NCI-H524 treated with DMSO at 0.1 percent for 48 hours (cell line): Measurements from ENCODE around the gene ATP1A4.
"Not testable (repeated sequence)": the region's sequence is repeated elsewhere in the genome, so short reads cannot be mapped to it uniquely, and the experiment has no call there.

Source experiments
- DNase-seq: peaks from one replicate; lab custom pipeline; 2025; lab: John Stamatoyannopoulos, UW

ATP1A4 gene

DNA sequence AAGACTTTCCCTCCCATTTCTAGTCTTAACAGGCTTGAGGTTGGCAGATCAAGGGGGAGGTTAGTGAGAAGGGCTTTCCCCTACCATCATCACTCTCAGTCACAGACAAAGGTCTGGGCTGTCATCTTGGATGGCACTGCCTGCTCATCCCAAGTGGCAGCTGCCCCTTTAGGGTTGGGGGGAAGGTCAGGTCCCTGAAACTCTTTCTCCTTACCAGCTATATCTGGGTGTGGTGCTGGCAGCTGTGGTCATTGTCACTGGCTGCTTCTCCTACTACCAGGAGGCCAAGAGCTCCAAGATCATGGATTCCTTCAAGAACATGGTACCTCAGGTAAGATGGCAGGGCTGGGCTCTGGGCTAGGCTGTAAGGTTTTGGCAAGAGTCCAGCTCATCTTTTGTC lies 27.7 kb upstream of the ATP1A4 start:
- DNase-seq = no peak

DNA sequence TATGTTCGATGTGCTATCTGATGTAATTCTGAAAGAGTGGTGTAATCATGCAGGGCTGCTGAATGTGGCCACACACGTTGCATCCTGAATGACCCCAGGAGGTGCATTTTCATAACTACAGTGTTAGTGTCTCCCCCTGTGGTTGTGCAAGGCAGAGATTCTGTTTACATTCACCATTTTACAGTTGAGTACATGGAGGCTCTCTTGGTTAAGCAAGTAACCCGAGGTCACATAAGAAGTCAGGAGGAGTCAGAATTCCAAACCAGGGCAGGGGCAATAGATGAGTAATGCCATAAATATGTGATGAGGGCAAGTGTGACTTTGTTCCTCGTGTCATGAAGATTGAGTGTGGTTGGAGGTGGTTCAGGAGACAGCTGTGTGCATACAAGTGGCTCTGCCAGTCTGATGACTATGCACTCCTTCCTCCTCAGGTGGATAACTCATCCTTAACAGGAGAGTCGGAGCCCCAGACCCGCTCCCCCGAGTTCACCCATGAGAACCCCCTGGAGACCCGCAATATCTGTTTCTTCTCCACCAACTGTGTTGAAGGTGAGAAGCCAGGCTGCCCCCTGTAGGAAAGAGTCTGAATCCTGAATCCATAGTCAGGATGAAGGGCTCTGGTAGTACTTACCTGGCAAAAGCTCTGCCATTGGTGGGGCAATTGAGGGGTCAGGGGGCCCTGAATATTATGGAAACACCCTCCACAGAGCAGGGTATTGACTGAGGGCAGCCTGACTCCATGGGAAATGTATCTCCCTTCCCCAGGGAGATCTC lies 26.5 kb upstream of the ATP1A4 start:
- no peak for DNase-seq

DNA sequence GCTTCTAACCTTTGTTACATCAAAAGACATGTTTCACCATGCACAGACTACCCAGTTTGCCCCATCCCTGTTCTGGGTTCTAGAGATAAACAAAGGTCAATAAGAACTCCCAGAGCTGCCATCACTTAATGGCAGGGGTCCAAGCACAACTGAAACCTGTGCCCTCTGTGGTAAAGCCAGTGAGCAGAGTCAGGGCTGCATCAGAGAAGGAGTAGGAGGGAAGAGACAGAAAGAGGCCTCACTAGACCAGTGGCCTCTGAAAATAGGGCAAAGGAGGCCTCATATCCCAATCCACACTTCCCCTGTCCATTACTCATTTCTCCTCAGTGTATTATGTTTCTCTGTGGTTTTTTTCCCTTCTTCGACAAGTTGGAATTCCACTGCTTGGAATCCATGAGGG lies 25.7 kb upstream of the ATP1A4 start:
- DNase-seq = no peak

DNA sequence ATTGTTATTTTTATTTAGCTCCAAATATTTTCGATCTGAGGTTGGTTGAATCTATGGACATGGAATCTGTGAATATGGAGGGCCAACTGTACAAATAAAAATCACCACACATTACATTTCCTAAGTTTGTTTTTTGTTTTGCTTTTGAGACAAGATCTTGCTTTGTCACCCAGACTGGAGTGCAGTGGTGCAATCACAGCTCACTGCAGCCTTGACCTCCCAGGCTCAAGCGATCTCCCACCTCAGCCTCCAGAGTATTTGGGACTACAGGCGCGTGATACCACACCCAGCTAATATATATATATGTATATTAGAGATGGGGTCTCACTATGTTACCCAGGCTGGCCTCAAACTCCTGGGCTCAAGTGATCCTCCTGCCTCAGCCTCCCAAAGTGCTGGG lies 25.1 kb upstream of the ATP1A4 start:
- not testable (repeated sequence) for DNase-seq

DNA sequence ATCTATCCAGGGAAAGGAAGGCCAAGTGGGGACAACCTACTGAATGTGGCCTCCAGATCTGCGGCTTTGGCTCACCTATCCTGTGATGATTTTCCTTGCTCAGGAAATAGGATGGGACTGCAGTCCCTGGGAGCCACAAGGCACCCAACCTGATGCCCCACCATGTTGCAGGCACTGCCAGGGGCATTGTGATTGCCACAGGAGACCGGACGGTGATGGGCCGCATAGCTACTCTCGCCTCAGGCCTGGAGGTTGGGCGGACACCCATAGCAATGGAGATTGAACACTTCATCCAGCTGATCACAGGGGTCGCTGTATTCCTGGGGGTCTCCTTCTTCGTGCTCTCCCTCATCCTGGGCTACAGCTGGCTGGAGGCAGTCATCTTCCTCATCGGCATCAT lies 24.0 kb upstream of the ATP1A4 start:
- DNase-seq = no peak

DNA sequence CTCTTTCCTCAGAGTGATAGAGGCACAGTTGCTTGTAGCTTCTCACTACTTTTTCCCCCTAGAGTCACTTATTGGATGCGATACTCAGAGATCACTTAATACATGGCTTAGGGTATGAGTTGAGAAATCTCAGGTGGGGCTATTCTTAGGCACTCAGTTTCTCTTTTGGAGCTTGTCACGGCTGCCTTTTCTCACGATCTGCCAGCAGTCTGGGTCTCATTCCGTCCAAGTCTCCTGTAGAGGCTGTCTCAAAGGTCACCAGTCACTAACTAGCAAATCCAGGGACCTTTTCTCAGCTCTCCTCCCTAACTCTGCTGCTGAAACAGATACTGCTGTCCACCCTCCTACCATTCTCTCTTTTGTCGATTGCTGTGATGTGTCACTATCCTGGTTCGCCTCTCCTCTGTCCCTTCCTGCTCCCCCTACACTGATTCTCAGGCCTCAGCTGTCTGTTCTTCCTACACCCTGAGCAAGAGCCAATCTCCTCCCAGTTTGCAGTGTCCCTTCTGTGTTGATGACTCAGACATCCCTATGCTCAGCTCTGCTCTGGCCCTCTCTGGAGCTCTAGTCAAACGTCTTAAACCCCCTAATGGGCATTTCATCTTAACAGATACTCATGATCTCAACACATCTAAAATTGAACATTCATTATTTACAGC lies 23.4 kb upstream of the ATP1A4 start:
- DNase-seq = no peak

DNA sequence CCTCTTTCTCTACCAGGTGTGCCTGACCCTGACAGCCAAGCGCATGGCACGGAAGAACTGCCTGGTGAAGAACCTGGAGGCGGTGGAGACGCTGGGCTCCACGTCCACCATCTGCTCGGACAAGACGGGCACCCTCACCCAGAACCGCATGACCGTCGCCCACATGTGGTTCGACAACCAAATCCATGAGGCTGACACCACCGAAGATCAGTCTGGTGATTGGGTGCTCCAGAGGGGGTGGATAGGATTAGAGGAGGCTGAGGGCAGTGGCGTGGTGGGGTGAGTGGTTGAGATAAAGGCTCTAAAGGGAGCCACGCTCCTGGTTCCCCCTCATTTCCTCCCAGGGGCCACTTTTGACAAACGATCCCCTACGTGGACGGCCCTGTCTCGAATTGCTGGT lies 22.8 kb upstream of the ATP1A4 start:
- DNase-seq = no peak

DNA sequence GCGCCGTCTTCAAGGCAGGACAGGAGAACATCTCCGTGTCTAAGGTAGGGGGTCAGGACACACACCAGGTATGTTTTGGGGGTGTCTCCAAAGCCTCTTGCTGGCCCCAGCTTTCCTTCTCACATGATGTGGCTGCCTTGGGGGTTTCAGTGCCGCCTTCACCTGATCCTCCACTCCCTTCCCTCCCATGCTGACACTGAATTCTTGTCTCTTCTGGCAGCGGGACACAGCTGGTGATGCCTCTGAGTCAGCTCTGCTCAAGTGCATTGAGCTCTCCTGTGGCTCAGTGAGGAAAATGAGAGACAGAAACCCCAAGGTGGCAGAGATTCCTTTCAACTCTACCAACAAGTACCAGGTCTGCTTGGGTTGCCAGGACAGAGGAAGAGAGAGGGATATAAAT lies 22.4 kb upstream of the ATP1A4 start:
- DNase-seq = no peak

DNA sequence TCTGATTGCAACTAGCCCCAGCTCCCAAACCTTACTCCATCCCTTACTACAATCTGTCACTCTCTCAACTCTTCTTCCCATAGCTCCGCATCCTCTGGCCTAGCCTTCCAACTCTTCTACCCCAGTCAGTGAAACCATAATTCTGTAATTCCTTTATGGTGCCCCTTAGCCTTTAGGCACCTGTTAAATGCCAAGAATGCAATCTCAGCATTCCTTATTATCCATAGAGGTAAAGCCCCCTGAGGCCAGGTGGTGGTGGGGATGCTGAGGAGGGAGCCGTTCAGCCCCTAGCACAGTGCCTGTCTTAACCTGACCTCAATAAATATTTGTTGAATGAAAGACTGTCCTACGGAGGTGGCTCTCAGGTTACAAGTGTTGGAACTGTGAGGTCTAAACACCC lies 21.8 kb upstream of the ATP1A4 start:
- no peak for DNase-seq

DNA sequence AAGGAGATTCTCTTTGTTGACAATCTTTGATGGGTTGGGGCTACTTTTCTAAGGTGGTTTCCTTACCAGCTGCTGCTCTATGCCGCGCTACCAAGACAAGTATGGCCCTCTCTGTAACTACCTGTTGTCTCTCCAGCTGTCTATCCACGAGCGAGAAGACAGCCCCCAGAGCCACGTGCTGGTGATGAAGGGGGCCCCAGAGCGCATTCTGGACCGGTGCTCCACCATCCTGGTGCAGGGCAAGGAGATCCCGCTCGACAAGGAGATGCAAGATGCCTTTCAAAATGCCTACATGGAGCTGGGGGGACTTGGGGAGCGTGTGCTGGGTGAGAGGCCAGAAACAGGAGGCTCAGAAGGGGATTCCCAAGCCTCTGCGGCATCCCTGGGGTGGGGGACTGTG lies 21.4 kb upstream of the ATP1A4 start:
- no peak for DNase-seq

DNA sequence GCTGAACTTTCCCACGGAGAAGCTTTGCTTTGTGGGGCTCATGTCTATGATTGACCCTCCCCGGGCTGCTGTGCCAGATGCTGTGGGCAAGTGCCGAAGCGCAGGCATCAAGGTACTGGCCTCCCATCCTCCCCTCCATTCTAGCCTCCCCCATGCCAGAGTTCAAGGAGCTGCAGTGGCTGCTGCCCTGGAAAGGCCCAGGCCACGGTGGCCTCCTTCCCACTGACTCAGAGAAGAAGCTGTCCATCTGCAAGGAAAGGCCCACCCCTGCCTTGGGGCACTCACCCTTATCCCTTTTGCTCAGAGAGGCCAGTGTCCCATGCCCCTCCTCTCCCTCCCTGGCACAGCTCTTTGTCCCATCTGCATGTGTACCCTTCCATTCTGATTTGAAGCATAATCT lies 20.9 kb upstream of the ATP1A4 start:
- no peak for DNase-seq

DNA sequence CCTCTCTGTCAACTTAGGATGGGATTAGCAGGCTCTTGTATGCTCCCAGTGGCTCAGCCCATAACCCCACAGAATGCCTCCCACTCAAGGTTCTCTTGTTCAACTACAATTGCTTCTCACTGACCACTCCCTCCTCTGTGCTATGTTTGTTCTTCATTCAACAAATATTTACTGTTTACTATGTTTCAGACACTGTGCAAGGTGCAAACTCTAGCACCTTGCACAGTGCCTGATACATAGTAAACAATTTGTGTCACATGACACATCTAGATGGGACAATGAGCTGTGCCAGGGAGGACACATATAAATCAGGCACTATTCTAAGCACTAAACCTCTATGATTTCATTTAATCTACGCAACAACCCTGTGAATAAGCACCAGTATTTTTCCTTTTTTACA lies 20.5 kb upstream of the ATP1A4 start:
- no peak for DNase-seq

DNA sequence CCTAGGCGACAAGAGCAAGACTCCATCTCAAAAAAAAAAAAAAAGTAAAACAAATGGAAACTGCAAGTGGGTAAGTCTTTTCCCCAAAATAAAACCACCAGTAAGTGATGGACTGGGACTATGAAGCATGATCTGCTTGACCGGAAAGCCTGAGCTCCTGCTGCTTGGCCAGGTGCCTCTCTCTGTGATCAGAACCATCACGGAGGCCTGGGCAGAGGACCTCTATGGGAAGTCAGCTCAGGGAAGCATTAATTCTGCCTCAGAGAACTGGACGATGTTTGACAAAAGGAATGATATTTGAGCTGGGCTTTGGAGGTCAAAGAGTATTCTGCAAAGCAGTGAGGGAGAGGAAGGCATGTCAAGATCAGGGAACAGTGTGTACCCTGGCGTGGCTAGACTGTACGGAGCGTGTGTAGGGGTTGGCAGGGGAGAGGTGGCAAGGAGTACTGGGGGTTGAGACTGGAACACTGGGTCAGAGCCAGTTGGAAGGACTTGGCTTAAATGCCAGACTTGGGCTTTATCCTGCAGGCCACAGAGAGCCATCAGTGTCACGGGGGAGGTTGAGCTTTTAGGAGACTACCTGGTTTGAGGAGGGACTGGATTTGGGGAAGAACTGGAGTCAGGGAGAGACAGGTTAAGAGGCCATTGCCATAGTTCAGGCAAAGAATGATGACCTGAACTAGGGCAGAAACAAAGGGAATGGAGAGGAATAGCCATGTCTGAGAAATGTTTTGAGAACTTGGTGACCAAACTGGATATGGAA lies 19.4 kb upstream of the ATP1A4 start:
- no peak for DNase-seq

DNA sequence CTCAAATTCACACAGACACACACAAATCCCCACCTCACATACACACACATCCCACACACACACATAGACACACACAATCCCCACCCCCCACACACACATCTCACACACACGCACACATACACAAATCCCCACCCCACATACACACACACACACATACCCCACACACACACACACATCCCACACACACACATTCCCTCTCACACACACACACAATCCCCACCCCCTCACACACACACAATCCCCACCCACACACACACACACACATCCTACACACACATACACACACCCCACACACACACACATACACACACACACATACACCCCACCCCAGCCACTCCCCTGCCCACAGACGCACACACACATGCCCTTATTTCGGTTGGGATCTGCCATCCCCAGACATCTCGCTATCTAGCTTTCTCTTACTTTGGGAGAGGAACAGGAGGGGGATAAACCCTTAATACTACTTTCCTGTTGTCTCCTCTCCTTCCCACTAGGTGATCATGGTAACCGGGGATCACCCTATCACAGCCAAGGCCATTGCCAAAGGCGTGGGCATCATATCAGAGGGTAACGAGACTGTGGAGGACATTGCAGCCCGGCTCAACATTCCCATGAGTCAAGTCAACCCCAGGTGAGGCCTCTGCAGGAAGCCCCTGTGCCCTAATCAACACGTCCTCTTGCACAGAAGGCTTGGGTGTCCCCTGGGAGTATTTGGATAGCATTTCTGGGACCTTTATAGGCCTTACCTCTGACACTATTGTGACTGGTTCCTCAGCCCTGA lies 17.2 kb upstream of the ATP1A4 start:
- no peak for DNase-seq

DNA sequence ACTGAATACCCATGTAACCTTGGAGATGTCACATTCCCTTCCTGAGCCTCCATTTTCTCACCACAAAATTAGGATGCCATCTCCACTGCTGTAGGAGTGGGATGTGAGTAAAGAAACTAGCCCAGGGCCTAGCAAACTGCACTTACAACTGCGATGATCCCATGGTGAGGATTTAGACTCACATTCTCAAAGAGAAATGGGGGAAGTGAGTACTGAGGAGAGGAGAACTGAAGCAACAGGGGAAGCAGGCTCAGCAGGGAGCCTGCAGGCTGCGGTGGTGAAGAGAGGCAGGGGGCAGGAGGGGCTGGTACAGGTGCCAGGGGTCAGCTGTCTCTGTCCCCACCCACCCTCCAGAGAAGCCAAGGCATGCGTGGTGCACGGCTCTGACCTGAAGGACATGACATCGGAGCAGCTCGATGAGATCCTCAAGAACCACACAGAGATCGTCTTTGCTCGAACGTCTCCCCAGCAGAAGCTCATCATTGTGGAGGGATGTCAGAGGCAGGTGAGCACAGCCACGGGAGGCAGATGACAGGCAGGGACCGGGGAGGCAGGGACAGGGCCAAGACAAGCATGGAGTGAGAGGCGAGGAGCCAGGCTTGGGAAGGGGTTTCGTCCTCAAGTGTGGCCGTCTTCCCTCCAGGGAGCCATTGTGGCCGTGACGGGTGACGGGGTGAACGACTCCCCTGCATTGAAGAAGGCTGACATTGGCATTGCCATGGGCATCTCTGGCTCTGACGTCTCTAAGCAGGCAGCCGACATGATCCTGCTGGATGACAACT lies 16.4 kb upstream of the ATP1A4 start:
- no peak for DNase-seq

DNA sequence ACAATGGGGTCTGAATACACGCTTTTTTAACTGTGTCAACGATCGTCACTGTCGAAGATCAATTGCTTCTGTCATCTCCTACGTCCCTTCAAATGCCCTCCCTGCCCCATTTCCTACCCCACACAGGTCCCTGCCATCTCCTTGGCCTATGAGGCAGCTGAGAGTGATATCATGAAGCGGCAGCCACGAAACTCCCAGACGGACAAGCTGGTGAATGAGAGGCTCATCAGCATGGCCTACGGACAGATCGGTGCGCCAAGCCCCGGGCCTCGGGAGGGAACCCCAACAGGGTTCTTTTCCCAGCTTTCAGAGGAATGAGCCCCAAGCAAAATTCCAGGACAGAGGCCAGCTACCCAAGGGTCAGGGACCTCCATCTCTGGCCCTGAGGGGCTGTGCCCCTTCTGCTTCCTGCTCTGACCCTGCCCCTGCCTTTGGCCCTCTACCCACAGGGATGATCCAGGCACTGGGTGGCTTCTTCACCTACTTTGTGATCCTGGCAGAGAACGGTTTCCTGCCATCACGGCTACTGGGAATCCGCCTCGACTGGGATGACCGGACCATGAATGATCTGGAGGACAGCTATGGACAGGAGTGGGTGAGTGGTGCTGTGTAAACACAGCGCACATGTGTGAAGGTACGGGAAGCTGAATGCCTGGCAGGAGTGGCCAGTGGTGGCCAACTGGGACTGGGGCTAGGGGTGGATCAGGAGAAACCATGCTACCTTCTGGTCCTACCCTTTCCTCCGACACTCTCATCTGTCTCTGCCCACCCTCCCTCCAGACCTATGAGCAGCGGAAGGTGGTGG lies 15.1 kb upstream of the ATP1A4 start:
- no peak for DNase-seq

DNA sequence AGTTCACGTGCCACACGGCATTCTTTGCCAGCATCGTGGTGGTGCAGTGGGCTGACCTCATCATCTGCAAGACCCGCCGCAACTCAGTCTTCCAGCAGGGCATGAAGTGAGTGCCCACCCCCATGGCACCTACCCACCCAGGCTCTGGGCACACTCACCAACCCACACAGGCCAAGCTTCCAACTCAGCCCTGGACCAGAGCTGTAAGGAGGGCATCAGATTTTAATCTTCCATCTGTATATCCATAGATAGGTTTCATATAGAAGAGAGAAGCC lies 14.5 kb upstream of the ATP1A4 start:
- no peak for DNase-seq

DNA sequence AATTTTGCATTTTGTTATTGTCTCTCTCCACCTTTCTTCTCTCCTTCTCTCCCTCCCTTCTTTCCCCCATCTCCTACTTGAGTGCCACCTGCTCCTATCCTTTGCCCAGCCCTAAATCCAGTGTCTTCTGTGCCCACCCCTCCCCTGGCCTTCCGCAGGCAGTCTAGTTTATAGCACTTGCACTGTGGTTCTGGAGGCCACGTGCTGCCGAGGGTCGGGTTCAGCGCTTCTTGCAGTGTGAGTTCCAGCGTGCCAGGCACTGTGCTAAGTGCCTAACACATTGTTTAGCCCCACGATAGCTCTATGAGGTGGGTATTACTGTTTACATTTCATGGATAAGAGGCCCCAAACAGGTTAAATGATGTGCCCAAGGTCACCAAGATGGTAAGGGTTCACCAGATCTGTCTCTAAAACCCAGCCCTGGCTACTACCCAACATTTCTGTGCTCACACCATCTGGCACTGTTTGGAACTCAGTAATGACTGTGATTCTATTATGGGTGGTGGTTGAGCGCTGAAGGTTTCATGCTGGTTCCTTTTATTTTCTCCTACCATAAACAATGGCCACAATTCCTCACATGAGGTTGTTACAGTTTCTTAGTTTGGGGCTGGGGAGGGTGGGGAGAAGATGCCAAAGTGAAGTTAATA lies 14.1 kb upstream of the ATP1A4 start:
- DNase-seq = no peak

DNA sequence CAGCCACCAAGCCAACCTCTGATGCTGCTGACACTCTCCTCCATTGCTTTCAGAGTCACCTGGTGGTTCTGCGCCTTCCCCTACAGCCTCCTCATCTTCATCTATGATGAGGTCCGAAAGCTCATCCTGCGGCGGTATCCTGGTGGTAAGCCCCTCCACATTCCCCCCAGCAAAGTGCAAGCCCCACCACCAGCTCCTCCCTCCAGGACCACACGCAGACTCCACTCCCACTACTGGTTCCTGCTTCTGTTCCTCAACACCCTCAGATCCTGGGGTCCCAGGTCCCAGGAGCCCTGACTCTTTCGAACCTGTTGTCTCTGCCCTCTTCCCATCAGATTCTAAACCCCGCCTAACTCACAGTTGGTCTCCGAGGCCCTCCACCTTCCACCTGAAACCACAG lies 11.6 kb upstream of the ATP1A4 start:
- no peak for DNase-seq

DNA sequence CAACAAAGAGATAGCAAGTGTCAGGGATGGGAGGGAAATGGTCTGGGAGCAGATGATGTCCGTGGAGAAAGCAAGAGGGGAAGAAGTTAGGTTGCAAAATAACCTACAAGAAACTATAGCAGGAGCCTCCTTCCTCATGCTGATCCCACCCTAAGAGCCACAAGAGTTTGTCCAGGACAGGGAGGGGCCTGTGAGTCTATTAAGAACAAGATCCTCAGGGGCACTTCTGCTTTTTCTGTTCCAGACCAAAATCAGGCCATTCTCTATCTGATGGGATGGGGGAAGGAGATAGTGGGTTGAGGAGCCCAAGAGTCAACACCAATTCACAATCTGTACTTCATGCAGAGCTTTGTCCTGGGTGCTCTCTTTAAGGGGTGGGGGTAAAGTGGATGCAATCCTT lies 7.7 kb upstream of the ATP1A4 start:
- no peak for DNase-seq

DNA sequence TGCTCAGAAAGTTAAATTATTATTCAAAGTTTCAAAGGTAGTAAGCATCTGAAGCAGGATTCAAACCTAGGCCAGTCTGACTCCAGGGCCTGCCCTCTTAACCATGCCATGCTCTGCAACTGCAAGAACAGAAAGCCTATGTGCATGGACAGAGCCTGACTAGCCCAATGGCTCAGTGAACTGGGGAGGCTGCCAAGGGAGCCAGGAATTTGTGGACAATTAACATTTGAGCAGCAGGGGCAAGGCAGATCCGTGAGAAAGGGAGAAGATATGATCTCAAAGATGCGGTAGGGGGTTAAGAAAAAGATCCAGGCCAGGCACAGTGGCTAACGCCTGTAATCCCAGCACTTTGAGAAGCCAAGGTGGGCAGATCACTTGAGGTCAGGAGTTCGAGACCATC lies 6.5 kb upstream of the ATP1A4 start:
- DNase-seq = no peak
